Suprapubic skin (tissue), 3 donors: ENCODE data around the gene OSBPL9.

Experiments
- EP300 ChIP-seq: sonication (generic); formaldehyde crosslinking; IDR thresholded peaks from one replicate; pipeline ENCODE4 v1.6.1; 2017; ENCODE audit warnings: antibody characterized with exemption
- POLR2A ChIP-seq, 2 donors: fragments of 450-650 bp; IDR thresholded peaks; one replicate each; pipeline ENCODE4 v1.6.1; 2017; ENCODE audit warnings: antibody characterized with exemption in 2 of 2, mild to moderate bottlenecking in 2 of 2, moderate library complexity in 2 of 2
- TF ChIP-seq, protein P1 (sequence below), 2 donors: fragments of 200-600 bp in 1 of 2; fragments of 450-650 bp in 1 of 2; sonication (generic) in 1 of 2; IDR thresholded peaks; one replicate each; pipeline ENCODE4 v1.5.1; 2016 to 2019; ENCODE audit warnings: antibody characterized with exemption in 2 of 2, mild to moderate bottlenecking in 1 of 2, moderate library complexity in 1 of 2

DNA sequence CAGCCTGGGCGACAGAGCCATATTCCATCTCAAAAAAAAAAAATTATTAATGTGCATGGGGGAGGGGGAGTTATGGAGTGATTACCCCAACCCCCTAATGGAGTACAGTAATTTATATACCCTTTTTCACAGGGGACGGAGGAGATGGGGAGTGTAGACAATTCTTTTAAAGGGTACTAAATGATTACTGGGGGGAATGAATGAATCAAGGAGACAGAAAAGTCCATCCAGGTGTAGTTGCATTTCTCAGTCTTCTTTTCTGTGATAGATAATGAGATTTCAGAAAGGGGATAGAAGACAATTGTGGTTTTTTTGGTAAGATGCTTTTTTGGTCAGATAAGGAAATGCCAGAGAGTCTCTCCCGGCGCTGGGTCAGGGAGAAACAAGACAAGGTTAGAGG is 13.0 kb downstream of the OSBPL9 start:
- TF ChIP-seq, protein P1, sequence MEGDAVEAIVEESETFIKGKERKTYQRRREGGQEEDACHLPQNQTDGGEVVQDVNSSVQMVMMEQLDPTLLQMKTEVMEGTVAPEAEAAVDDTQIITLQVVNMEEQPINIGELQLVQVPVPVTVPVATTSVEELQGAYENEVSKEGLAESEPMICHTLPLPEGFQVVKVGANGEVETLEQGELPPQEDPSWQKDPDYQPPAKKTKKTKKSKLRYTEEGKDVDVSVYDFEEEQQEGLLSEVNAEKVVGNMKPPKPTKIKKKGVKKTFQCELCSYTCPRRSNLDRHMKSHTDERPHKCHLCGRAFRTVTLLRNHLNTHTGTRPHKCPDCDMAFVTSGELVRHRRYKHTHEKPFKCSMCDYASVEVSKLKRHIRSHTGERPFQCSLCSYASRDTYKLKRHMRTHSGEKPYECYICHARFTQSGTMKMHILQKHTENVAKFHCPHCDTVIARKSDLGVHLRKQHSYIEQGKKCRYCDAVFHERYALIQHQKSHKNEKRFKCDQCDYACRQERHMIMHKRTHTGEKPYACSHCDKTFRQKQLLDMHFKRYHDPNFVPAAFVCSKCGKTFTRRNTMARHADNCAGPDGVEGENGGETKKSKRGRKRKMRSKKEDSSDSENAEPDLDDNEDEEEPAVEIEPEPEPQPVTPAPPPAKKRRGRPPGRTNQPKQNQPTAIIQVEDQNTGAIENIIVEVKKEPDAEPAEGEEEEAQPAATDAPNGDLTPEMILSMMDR (IDR thresholded peaks at IDR 0.05), result no peak
- TF ChIP-seq EP300 (no peak), POLR2A (IDR thresholded peaks at IDR 0.05) (no peak)
